ENCODE measurements around the gene KIF18A. TPM values are rescaled to one million over a fixed set of nuclear protein-coding genes. Genes with fewer than 3 reads are reported as not detected.

The KIF18A gene
- under 1 TPM in 3 of 4 donors, not detected in 1; 0.23 to 0.52 (median 0.33) TPM for total RNA-seq

DNA sequence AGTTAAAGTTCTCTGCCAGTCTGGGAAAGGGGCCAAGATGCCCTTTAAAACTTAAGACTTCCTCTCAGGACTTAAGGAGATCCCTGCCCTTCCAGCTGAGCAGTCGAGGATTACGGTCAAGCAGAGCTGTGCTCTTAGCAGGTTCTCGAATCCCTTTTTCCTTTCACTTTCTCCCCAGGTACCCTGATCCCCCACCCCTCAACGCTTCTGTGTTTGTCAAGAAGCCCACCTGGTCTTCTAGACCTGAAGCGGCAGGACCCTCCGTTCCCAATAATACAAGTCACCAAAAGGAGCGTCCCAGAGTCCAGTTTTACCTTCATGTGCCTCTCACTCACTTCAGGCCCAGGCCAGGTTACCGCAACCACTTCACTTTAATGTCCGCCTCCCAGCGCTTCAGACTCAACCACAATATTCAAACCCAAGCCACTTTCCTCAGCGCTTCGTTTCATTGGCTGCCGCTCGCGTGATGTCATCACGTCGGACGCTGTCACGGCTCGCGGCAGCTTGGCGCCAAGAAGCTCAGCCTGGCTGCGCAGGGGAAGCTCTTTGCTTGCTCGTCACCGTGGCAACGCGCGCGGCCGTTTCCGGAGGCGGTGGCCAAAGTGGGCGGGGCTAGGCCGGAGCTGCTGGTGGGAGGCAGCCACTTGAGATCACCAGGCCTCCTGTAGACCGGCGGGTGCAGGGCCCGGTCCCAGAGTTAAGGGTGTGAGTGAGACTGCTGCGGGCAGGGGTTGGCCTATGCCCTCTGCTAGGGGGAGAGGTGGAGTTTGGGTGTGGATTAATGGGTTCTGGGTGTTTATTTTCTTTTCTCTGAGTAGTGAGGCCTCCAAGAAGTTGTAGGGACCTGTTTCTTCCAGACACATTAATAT is at the start of gene KIF18A, which contains the start of gene METTL15:
Gene KIF18A, minus strand, starts transcription at position 407 of the 869 bp plus-strand sequence. CDS start 10,209 bp downstream, outside the sequence.
Gene METTL15, plus strand, starts transcription at position 639 of the 869 bp plus-strand sequence. CDS start 4,947 bp downstream, outside the sequence.
- no peaks in the 10 kb centered on the region for H3K36me3 ChIP-seq
- intact Hi-C loops (cut with DNase I): loop anchor here (5.0 kb wide), 1 partner anchor 601 kb away; the partner anchor contains the start of gene LIN7C
- TF ChIP-seq POLR2AphosphoS5 (IDR thresholded peaks at IDR 0.05): peak; percentile 82 to 96
- TF ChIP-seq POLR2A (IDR thresholded peaks at IDR 0.05; ENCODE audit: low read depth): no peak
- TF ChIP-seq EP300 (IDR thresholded peaks at IDR 0.05): no peak
- TF ChIP-seq, protein P1, sequence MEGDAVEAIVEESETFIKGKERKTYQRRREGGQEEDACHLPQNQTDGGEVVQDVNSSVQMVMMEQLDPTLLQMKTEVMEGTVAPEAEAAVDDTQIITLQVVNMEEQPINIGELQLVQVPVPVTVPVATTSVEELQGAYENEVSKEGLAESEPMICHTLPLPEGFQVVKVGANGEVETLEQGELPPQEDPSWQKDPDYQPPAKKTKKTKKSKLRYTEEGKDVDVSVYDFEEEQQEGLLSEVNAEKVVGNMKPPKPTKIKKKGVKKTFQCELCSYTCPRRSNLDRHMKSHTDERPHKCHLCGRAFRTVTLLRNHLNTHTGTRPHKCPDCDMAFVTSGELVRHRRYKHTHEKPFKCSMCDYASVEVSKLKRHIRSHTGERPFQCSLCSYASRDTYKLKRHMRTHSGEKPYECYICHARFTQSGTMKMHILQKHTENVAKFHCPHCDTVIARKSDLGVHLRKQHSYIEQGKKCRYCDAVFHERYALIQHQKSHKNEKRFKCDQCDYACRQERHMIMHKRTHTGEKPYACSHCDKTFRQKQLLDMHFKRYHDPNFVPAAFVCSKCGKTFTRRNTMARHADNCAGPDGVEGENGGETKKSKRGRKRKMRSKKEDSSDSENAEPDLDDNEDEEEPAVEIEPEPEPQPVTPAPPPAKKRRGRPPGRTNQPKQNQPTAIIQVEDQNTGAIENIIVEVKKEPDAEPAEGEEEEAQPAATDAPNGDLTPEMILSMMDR (IDR thresholded peaks at IDR 0.05): no peak
- WGBS: under 1% methylated on average over 25 of the region's 38 CpGs
- peak; percentile 100 for DNase-seq (ENCODE audit: extremely low spot score)
- H3K4me3 ChIP-seq: peak within 1 kb of the TSS; percentile 53 to 74 (median 62)
- H3K27ac ChIP-seq (replicated peaks in 1 of 4): peak within 1 kb of the TSS; percentile 80 to 85 (median 81)
- H3K9me3 ChIP-seq: no peaks in the 10 kb centered on the region
- no peaks in the 10 kb centered on the region for H3K27me3 ChIP-seq
- H3K4me1 ChIP-seq: peaks cover 33 to 45% (median 43%) of the 10 kb centered on the region in 4 donors

DNA sequence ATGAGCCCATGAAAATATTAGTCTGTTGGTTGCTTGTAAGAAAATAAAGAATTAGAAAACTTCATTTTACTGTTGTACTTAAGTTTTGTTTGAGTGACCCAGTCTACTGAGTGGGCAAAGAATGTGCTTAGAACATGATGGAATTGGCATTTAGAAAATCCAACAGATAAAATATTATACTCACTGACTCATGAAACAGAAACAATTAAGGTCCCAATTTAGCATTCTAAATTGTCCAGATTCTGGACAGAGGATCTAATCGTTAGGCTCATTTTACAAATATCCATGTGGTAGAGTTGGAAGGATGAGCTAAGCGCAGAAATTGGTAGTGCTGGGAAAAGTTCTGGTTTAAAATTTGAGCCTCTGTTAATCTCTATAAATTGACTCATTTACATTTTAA is 45.6 kb upstream of the KIF18A start:
- H3K27me3 ChIP-seq: no peaks in the 10 kb centered on the region
- 93% methylated on average over 2 of the region's 2 CpGs for WGBS
- no peak for DNase-seq (ENCODE audit: extremely low spot score)
- H3K36me3 ChIP-seq: peaks cover 13 to 31% (median 18%) of the 10 kb centered on the region in 4 donors
- intact Hi-C loops (cut with DNase I): no loop called here
- no peak overlapping the region for H3K27ac ChIP-seq (replicated peaks in 1 of 4)
- H3K4me1 ChIP-seq: no peaks in the 10 kb centered on the region
- TF ChIP-seq, protein P1 (IDR thresholded peaks at IDR 0.05): no peak
- TF ChIP-seq POLR2AphosphoS5 (IDR thresholded peaks at IDR 0.05) (no peak), EP300 (IDR thresholded peaks at IDR 0.05) (no peak), POLR2A (IDR thresholded peaks at IDR 0.05; ENCODE audit: low read depth) (no peak)
- H3K4me3 ChIP-seq: no peak overlapping the region
- no peaks in the 10 kb centered on the region for H3K9me3 ChIP-seq

DNA sequence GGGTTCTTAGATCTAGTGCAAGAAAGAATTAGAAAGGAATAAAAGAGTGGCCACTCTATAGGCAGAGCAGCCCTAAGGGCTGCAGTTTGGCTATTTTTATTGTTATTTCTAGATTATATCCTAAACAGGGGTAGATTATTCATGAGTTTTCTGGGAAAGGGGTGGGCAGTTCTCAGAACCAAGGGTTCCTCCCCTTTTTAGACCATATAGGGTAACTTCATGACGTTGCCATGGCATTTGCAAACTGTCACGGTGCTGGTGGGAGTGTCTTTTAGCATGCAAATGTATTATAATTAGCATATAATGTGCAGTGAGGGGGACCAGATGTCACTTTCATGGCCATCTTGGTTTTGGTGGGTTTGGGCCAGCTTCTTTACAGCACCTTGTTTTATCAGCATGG is 44.8 kb upstream of the KIF18A start:
- no peak for DNase-seq (ENCODE audit: extremely low spot score)
- TF ChIP-seq POLR2AphosphoS5 (IDR thresholded peaks at IDR 0.05): no peak
- TF ChIP-seq, protein P1 (IDR thresholded peaks at IDR 0.05): no peak
- no peak for TF ChIP-seq POLR2A (IDR thresholded peaks at IDR 0.05; ENCODE audit: low read depth)
- no peak for TF ChIP-seq EP300 (IDR thresholded peaks at IDR 0.05)
- 100% methylated on average over 2 of the region's 2 CpGs for WGBS
- intact Hi-C loops (cut with DNase I): no loop called here
- Histone ChIP-seq H3K4me3 (no peak overlapping the region), H3K9me3 (no peaks in the 10 kb centered on the region), H3K27me3 (no peaks in the 10 kb centered on the region), H3K36me3 (peaks cover 6 to 23% (median 10%) of the 10 kb centered on the region in 4 donors), H3K27ac (replicated peaks in 1 of 4) (no peak overlapping the region), H3K4me1 (no peaks in the 10 kb centered on the region)

DNA sequence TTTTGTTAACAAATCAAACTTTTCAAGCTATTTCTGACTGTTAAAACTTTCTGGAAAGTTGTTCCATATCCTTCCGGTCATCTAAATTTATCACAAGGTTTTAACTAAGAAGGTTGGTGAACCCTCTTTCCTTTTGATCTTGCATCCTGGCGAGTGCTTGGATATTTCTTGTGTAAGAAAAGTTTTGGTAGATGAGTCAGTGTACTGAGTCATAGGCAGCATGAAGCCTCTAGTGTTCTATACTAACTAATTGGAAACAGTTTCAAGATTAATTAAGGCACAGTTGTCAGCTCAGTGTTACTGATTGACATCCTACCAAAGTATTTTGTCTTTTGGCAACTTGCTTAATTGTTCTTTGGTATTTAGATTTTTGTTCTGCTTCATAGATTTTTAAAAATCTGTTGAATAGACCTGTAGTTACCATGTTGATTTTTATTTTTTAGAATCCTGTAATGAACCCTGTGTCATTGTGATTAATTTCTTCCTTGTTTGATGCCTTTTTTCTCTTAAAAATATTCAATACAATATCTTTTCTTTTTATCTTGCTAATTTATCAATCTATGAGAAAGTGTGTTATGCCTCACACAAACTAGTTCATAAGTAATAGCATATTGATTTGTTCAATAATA is 38.3 kb upstream of the KIF18A start:
- WGBS: 34% methylated on average over 2 of the region's 2 CpGs
- DNase-seq (ENCODE audit: extremely low spot score): no peak
- no peak for TF ChIP-seq EP300 (IDR thresholded peaks at IDR 0.05)
- peak in 1 of 2 donors; percentile 36 for TF ChIP-seq POLR2AphosphoS5 (IDR thresholded peaks at IDR 0.05)
- Histone ChIP-seq H3K27me3 (no peaks in the 10 kb centered on the region), H3K9me3 (no peaks in the 10 kb centered on the region), H3K4me3 (no peak overlapping the region), H3K27ac (replicated peaks in 1 of 4) (no peak overlapping the region), H3K36me3 (no peaks in the 10 kb centered on the region), H3K4me1 (peaks cover 0 to 8% (median 0%) of the 10 kb centered on the region in 4 donors)
- intact Hi-C loops (cut with DNase I): no loop called here

DNA sequence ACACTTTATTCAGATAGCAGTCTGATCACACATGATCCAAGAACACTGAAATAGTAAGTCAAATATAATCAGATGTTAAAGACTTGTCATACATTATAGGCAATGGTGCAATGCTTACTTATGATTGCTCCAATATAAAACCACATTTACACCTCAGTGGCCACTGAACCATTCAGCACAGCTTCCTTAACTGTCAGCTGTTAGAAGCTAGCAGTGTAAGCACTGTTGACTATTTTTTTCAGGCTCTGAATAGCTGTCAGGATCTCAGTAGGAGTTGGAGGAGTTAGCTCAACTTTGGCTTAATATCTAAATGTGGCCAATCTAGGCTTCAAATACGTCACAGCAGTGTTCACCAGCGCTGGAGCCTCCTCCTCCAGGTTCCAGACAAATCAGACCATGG is 36.9 kb upstream of the KIF18A start:
- Histone ChIP-seq H3K4me1 (peaks cover 0 to 8% (median 0%) of the 10 kb centered on the region in 4 donors), H3K27ac (replicated peaks in 1 of 4) (no peak overlapping the region), H3K27me3 (no peaks in the 10 kb centered on the region), H3K9me3 (peaks cover 0 to 11% (median 5%) of the 10 kb centered on the region in 4 donors), H3K36me3 (peaks cover 0 to 10% (median 0%) of the 10 kb centered on the region in 4 donors), H3K4me3 (no peak overlapping the region)
- 98% methylated on average over 2 of the region's 2 CpGs for whole genome bisulfite sequencing
- TF ChIP-seq, protein P1 (IDR thresholded peaks at IDR 0.05): no peak
- TF ChIP-seq EP300 (IDR thresholded peaks at IDR 0.05) (no peak), POLR2AphosphoS5 (IDR thresholded peaks at IDR 0.05) (no peak), POLR2A (IDR thresholded peaks at IDR 0.05; ENCODE audit: low read depth) (no peak)
- intact Hi-C loops (cut with DNase I): no loop called here
- DNase-seq (ENCODE audit: extremely low spot score): no peak
